Effector memory CD8-positive, alpha-beta T cell (primary cell): ENCODE measurements around the gene MBOAT2.

Experiments
- ATAC-seq: fragments of 150-1000 bp; cut with Tn5 transposase; replicated peaks from 2 replicates; pipeline ENCODE4 v1.10.0; 2021; ENCODE audit warnings: mild to moderate bottlenecking, moderate library complexity
- DNase-seq, 3 experiments: peaks; one replicate each; pipeline ENCODE4 v3.0.0; 2021
- H3K27ac Mint-ChIP-seq, 2 donors: one replicate each; pipeline ENCODE4 v1.8.0; 2022; ENCODE audit warnings: mild to moderate bottlenecking in 2 of 2, mixed read lengths in 2 of 2, moderate library complexity in 2 of 2
- H3K27me3 Mint-ChIP-seq, 2 donors: one replicate each; pipeline ENCODE4 v1.8.0; 2022; ENCODE audit warnings: mixed read lengths in 2 of 2
- H3K36me3 Mint-ChIP-seq: one replicate; pipeline ENCODE4 v1.8.0; 2022; ENCODE audit warnings: mild to moderate bottlenecking, moderate library complexity, mixed read lengths; ENCODE audit not compliant: insufficient read depth
- H3K4me1 Mint-ChIP-seq, 2 donors: one replicate each; pipeline ENCODE4 v1.8.0; 2022; ENCODE audit warnings: low read depth in 2 of 2, mixed read lengths in 2 of 2
- H3K4me3 Mint-ChIP-seq, 2 donors: one replicate each; pipeline ENCODE4 v1.8.0; 2022; ENCODE audit warnings: mild to moderate bottlenecking in 2 of 2, mixed read lengths in 2 of 2, moderate library complexity in 2 of 2
- H3K9me3 Mint-ChIP-seq, 2 donors: one replicate each; pipeline ENCODE4 v1.8.0; 2022; ENCODE audit warnings: mixed read lengths in 2 of 2

MBOAT2 gene

GRCh38 chr2:8860239-8860638 lies 143.2 kb downstream of the MBOAT2 start:
- H3K27ac Mint-ChIP-seq: no peak overlapping the region
- no peaks in the 10 kb centered on the region for H3K9me3 Mint-ChIP-seq
- no peaks in the 10 kb centered on the region for H3K36me3 Mint-ChIP-seq
- ATAC-seq (no peak), DNase-seq (no peak)
- peaks cover 0 to 23% of the 10 kb centered on the region in 2 donors for H3K27me3 Mint-ChIP-seq
- no peak overlapping the region for H3K4me3 Mint-ChIP-seq
- no peaks in the 10 kb centered on the region for H3K4me1 Mint-ChIP-seq

GRCh38 chr2:8858910-8859309 lies 144.6 kb downstream of the MBOAT2 start:
- no peaks in the 10 kb centered on the region for H3K4me1 Mint-ChIP-seq
- H3K27me3 Mint-ChIP-seq: peaks cover 0 to 23% of the 10 kb centered on the region in 2 donors
- H3K4me3 Mint-ChIP-seq: no peak overlapping the region
- ATAC-seq (no peak), DNase-seq (no peak)
- no peak overlapping the region for H3K27ac Mint-ChIP-seq
- no peaks in the 10 kb centered on the region for H3K9me3 Mint-ChIP-seq
- H3K36me3 Mint-ChIP-seq: no peaks in the 10 kb centered on the region

GRCh38 chr2:8858264-8858663 lies 145.2 kb downstream of the MBOAT2 start:
- Mint-ChIP-seq H3K36me3 (no peaks in the 10 kb centered on the region), H3K27ac (no peak overlapping the region), H3K9me3 (no peaks in the 10 kb centered on the region), H3K4me1 (no peaks in the 10 kb centered on the region), H3K4me3 (no peak overlapping the region), H3K27me3 (peaks cover 0 to 23% of the 10 kb centered on the region in 2 donors)
- no peak for DNase-seq
- ATAC-seq: no peak

GRCh38 chr2:8857709-8858108 lies 145.8 kb downstream of the MBOAT2 start:
- Mint-ChIP-seq H3K9me3 (no peaks in the 10 kb centered on the region), H3K36me3 (no peaks in the 10 kb centered on the region), H3K27ac (no peak overlapping the region), H3K27me3 (peaks cover 0 to 23% of the 10 kb centered on the region in 2 donors), H3K4me3 (no peak overlapping the region), H3K4me1 (no peaks in the 10 kb centered on the region)
- DNase-seq (no peak), ATAC-seq (no peak)

GRCh38 chr2:8856176-8856575 lies 147.3 kb downstream of the MBOAT2 start:
- Mint-ChIP-seq H3K4me3 (no peak overlapping the region), H3K27me3 (peaks cover 11 to 15% of the 10 kb centered on the region in 2 donors), H3K36me3 (no peaks in the 10 kb centered on the region), H3K27ac (no peak overlapping the region), H3K4me1 (no peaks in the 10 kb centered on the region), H3K9me3 (no peaks in the 10 kb centered on the region)
- ATAC-seq (no peak), DNase-seq (no peak)

GRCh38 chr2:8855010-8855409 lies 148.5 kb downstream of the MBOAT2 start:
- ATAC-seq: no peak
- H3K36me3 Mint-ChIP-seq: no peaks in the 10 kb centered on the region
- no peak for DNase-seq
- H3K4me3 Mint-ChIP-seq: no peak overlapping the region
- H3K9me3 Mint-ChIP-seq: no peaks in the 10 kb centered on the region
- H3K27me3 Mint-ChIP-seq: peaks cover 22 to 24% of the 10 kb centered on the region in 2 donors
- H3K27ac Mint-ChIP-seq: no peak overlapping the region
- H3K4me1 Mint-ChIP-seq: no peaks in the 10 kb centered on the region

- peaks cover 0 to 3% of the 10 kb centered on the region in 2 donors for H3K4me1 Mint-ChIP-seq
- no peak overlapping the region for H3K27ac Mint-ChIP-seq
- no peak for DNase-seq
- peaks cover 32 to 33% of the 10 kb centered on the region in 2 donors for H3K27me3 Mint-ChIP-seq
- no peak for ATAC-seq
- H3K36me3 Mint-ChIP-seq: no peaks in the 10 kb centered on the region
- H3K4me3 Mint-ChIP-seq: no peak overlapping the region
- H3K9me3 Mint-ChIP-seq: no peaks in the 10 kb centered on the region
These were observed 150.1 kb downstream of the MBOAT2 start for GRCh38 chr2:8853426-8853825.

GRCh38 chr2:8851811-8852560 lies 151.5 kb downstream of the MBOAT2 start:
- no peak overlapping the region for H3K27ac Mint-ChIP-seq
- peaks cover 0 to 3% of the 10 kb centered on the region in 2 donors for H3K4me1 Mint-ChIP-seq
- DNase-seq (no peak), ATAC-seq (no peak)
- no peak overlapping the region for H3K4me3 Mint-ChIP-seq
- no peaks in the 10 kb centered on the region for H3K9me3 Mint-ChIP-seq
- H3K36me3 Mint-ChIP-seq: no peaks in the 10 kb centered on the region
- H3K27me3 Mint-ChIP-seq: peaks cover 28 to 36% of the 10 kb centered on the region in 2 donors

GRCh38 chr2:8850845-8851487 lies 152.5 kb downstream of the MBOAT2 start:
- peaks cover 0 to 3% of the 10 kb centered on the region in 2 donors for H3K4me1 Mint-ChIP-seq

GRCh38 chr2:8849327-8849726 lies 154.2 kb downstream of the MBOAT2 start:
- Mint-ChIP-seq H3K27ac (no peak overlapping the region), H3K27me3 (peaks cover 45 to 63% of the 10 kb centered on the region in 2 donors), H3K9me3 (no peaks in the 10 kb centered on the region), H3K36me3 (no peaks in the 10 kb centered on the region), H3K4me3 (no peak overlapping the region), H3K4me1 (peaks cover 0 to 3% of the 10 kb centered on the region in 2 donors)
- ATAC-seq (no peak), DNase-seq (no peak)

More at GRCh38 chr2:8850845-8851487, 152.5 kb downstream of the MBOAT2 start:
- Mint-ChIP-seq H3K36me3 (no peaks in the 10 kb centered on the region), H3K27me3 (peaks cover 34 to 46% of the 10 kb centered on the region in 2 donors), H3K4me3 (no peak overlapping the region), H3K27ac (no peak overlapping the region), H3K9me3 (no peaks in the 10 kb centered on the region)
- no peak for DNase-seq
- no peak for ATAC-seq

- Mint-ChIP-seq H3K27me3 (peaks cover 52 to 71% of the 10 kb centered on the region in 2 donors), H3K9me3 (no peaks in the 10 kb centered on the region), H3K4me3 (no peak overlapping the region), H3K4me1 (peaks cover 0 to 3% of the 10 kb centered on the region in 2 donors), H3K36me3 (no peaks in the 10 kb centered on the region), H3K27ac (no peak overlapping the region)
- ATAC-seq (no peak), DNase-seq (no peak)
These were observed 155.0 kb downstream of the MBOAT2 start for GRCh38 chr2:8848328-8849100.

- no peak for DNase-seq
- peaks cover 58 to 76% of the 10 kb centered on the region in 2 donors for H3K27me3 Mint-ChIP-seq
- ATAC-seq: no peak
These were observed 156.1 kb downstream of the MBOAT2 start for GRCh38 chr2:8847400-8847799.

GRCh38 chr2:8841932-8842331 lies 161.6 kb downstream of the MBOAT2 start:
- Mint-ChIP-seq H3K27me3 (peaks cover 44 to 52% of the 10 kb centered on the region in 2 donors), H3K36me3 (peaks cover 5% of the 10 kb centered on the region), H3K9me3 (no peaks in the 10 kb centered on the region), H3K27ac (no peak overlapping the region), H3K4me3 (no peak overlapping the region), H3K4me1 (peaks cover 2 to 7% of the 10 kb centered on the region in 2 donors)
- ATAC-seq (no peak), DNase-seq (no peak)

More at GRCh38 chr2:8847400-8847799, 156.1 kb downstream of the MBOAT2 start:
- Mint-ChIP-seq H3K4me3 (no peak overlapping the region), H3K27ac (no peak overlapping the region), H3K36me3 (no peaks in the 10 kb centered on the region), H3K9me3 (no peaks in the 10 kb centered on the region), H3K4me1 (peaks cover 0 to 3% of the 10 kb centered on the region in 2 donors)
